Endothelial cell of umbilical vein (primary cell): ENCODE data around the gene H2BW2. TPM values are rescaled to one million over a fixed set of nuclear protein-coding genes. Genes with fewer than 3 reads are reported as not detected.

ENCODE experiments used
- BruUV-seq: library from RNA; stranded (reverse); fragments of 400-500 nt; replicated peaks from 2 replicates; lab custom pipeline; 2021; lab: Mats Ljungman, UMichigan
- CTCF ChIA-PET: fragments of 300-600, 350-600 bp; sonication (Branson Sonifier 250); formaldehyde crosslinking; loops from one replicate; lab custom pipeline; 2021; ENCODE audit warnings: antibody characterized with exemption, inconsistent platforms; lab: Charles Lee
- POLR2A ChIA-PET: fragments of 300-600, 350-600 bp; sonication (Branson Sonifier 250); formaldehyde crosslinking; loops from one replicate; lab custom pipeline; 2021; ENCODE audit warnings: antibody characterized with exemption, inconsistent platforms; lab: Charles Lee
- DNase-seq: peaks from one replicate; pipeline ENCODE4 v3.0.0-alpha.2; 2011; ENCODE audit warnings: low read depth, low spot score
- FAIRE-seq: peaks from 2 replicates; lab custom pipeline; 2011; peaks lifted over from hg19 to GRCh38; lab: Jason Lieb, UNC
- H2AFZ ChIP-seq: 2 replicates; pipeline ENCODE4 v1.6.0; 2012; ENCODE audit warnings: low read depth, low read length, control low read depth, inconsistent platforms
- H3K27ac ChIP-seq: 2 replicates; pipeline ENCODE4 v1.5.1; 2011; ENCODE audit warnings: low read depth, mild to moderate bottlenecking, control low read depth, low read length, moderate library complexity; ENCODE audit not compliant: insufficient read depth
- H3K27me3 ChIP-seq, 2 experiments: 2 replicates each; pipeline versions ENCODE4 v1.6.0 to v1.6.1; 2011; ENCODE audit warnings: low read length in 2 of 2, mixed read lengths in 1 of 2; ENCODE audit not compliant: control insufficient read depth in 2 of 2, insufficient read depth in 2 of 2
- H3K36me3 ChIP-seq, 2 experiments: 2 replicates in 1 of 2; 3 replicates in 1 of 2; pipeline ENCODE4 v1.5.1; 2011; ENCODE audit warnings: low read length in 2 of 2, mild to moderate bottlenecking in 1 of 2, moderate library complexity in 1 of 2; ENCODE audit not compliant: control insufficient read depth in 2 of 2, insufficient read depth in 2 of 2; ENCODE audit errors: extremely low read depth in 1 of 2
- H3K4me1 ChIP-seq: 3 replicates; pipeline ENCODE4 v1.5.1; 2011; ENCODE audit warnings: mild to moderate bottlenecking, low read length; ENCODE audit not compliant: control insufficient read depth, insufficient read depth; ENCODE audit errors: extremely low read depth
- H3K4me2 ChIP-seq: 2 replicates; pipeline ENCODE4 v1.6.1; 2011; ENCODE audit warnings: low read length, control low read depth, mixed read lengths; ENCODE audit not compliant: insufficient read depth
- H3K4me3 ChIP-seq, 3 experiments: fragments of 200-600 bp in 1 of 3; sonication (generic), shearing (Covaris generic) in 1 of 3; replicated peaks in 1 of 3; 2 replicates each; pipeline ENCODE4 v1.5.1; 2011 to 2016; ENCODE audit warnings: control low read depth in 3 of 3, low read length in 3 of 3, mild to moderate bottlenecking in 2 of 3, inconsistent platforms in 1 of 3, low read depth in 1 of 3, moderate library complexity in 1 of 3; ENCODE audit not compliant: insufficient read depth in 1 of 3
- H3K79me2 ChIP-seq: 2 replicates; pipeline ENCODE4 v1.6.0; 2012; ENCODE audit warnings: low read length, inconsistent platforms; ENCODE audit not compliant: control insufficient read depth, insufficient read depth
- H3K9ac ChIP-seq: replicated peaks from 2 replicates; pipeline ENCODE3; 2011; ENCODE audit warnings: low read length, control low read depth; ENCODE audit not compliant: insufficient read depth; ENCODE audit errors: extremely low read depth
- H3K9me1 ChIP-seq: replicated peaks from 3 replicates; pipeline ENCODE4 v1.6.0; 2011; ENCODE audit warnings: mild to moderate bottlenecking, low read length; ENCODE audit not compliant: control insufficient read depth, insufficient read depth; ENCODE audit errors: extremely low read depth
- H3K9me3 ChIP-seq: replicated peaks from 2 replicates; pipeline ENCODE4 v1.5.1; 2012; ENCODE audit warnings: low read length, inconsistent platforms; ENCODE audit not compliant: control insufficient read depth, insufficient read depth
- H4K20me1 ChIP-seq: replicated peaks from 2 replicates; pipeline ENCODE3; 2011; ENCODE audit warnings: mild to moderate bottlenecking, low read length; ENCODE audit not compliant: control insufficient read depth, insufficient read depth; ENCODE audit errors: extremely low read depth
- EZH2 ChIP-seq: IDR thresholded peaks from 2 replicates; pipeline ENCODE4 v1.6.1; 2012; ENCODE audit warnings: borderline replicate concordance, low read depth, mild to moderate bottlenecking, moderate library complexity, low read length, inconsistent platforms; ENCODE audit not compliant: severe bottlenecking
- GATA2 ChIP-seq: IDR thresholded peaks from 2 replicates; pipeline ENCODE4 v1.7.0; 2011; ENCODE audit warnings: low read depth, mild to moderate bottlenecking, moderate library complexity, mixed read lengths, low read length; ENCODE audit not compliant: insufficient read length, insufficient read depth
- JUN ChIP-seq: IDR thresholded peaks from 2 replicates; pipeline ENCODE4 v1.6.1; 2011; ENCODE audit warnings: borderline replicate concordance, low read depth; ENCODE audit not compliant: insufficient read length, insufficient read depth
- MYC ChIP-seq: IDR thresholded peaks from one replicate; pipeline ENCODE4 v1.6.1; 2011; ENCODE audit warnings: mild to moderate bottlenecking, low read depth, low read length
- POLR2A ChIP-seq: IDR thresholded peaks from 2 replicates; pipeline ENCODE4 v1.6.1; 2012; ENCODE audit warnings: low read depth, mild to moderate bottlenecking, control low read depth, low read length
- POLR2AphosphoS5 ChIP-seq: IDR thresholded peaks from 2 replicates; pipeline ENCODE4 v1.6.1; 2012; ENCODE audit warnings: low read depth, mild to moderate bottlenecking, control low read depth, low read length, moderate library complexity; ENCODE audit not compliant: insufficient read depth
- dilution Hi-C: fragments of 300-500 bp; cut with MboI; formaldehyde crosslinking; loops from one replicate; pipeline ENCODE4 v1.15.0; 2019; ENCODE audit warnings: low sequenced_read_pairs; ENCODE audit not compliant: extremely low pct_ligation_motif_present
- intact Hi-C: fragments of 100-400 bp; cut with micrococcal nuclease; formaldehyde crosslinking; loops from one replicate; pipeline ENCODE4 v1.10.0; 2022
- polyA plus RNA-seq, 4 experiments: library from polyadenylated mRNA; depleted of rRNA in 3 of 4; stranded (reverse) in 3 of 4; unstranded in 1 of 4; fragments of >200 nt; gene quantifications; 2 replicates each; pipeline versions ENCODE4 v1.2.1 to v1.2.3, GENCODE V29; 2011 to 2012; ENCODE audit warnings: missing spikeins in 1 of 4
- total RNA-seq: library from RNA; stranded (reverse); gene quantifications from 2 replicates; pipeline ENCODE4 v1.2.3, GENCODE V29; 2021
- TF ChIP-seq, protein P1 (sequence below), 2 donors: IDR thresholded peaks; 1 replicate in 1 of 2; 2 replicates in 1 of 2; pipeline ENCODE4 v1.5.1; 2011; ENCODE audit warnings: low read length in 2 of 2, mild to moderate bottlenecking in 2 of 2, moderate library complexity in 2 of 2, control low read depth in 1 of 2, inconsistent platforms in 1 of 2, low read depth in 1 of 2; ENCODE audit not compliant: insufficient read depth in 1 of 2; ENCODE audit errors: extremely low read depth in 1 of 2

H2BW2 gene
- total and polyA plus RNA-seq, 2 donors (not counting 3 experiments of a cell fraction or from before 2014, with no cell fraction given) = not detected

DNA sequence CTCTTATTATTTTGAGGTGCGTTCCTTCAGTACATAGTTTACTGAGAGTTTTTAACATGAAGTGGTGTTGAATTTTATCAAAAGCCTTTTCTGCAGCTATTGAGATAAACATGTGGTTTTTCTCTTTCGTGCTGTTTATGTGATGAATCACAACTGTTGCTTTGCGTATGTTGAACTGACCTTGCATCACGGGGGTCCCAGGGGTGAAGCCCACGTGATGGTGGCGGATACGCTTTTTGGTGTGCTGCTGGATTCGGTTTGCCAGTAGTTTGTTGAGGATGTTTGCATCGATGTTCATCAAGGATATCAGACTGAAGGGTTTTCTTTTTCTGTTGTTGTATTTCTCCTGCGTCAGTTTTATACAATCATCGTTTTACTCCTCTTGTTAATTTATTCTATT, 21.6 kb upstream of the H2BW2 start:
- H3K27me3 ChIP-seq = no peaks in the 10 kb centered on the region
- no peaks in the 10 kb centered on the region for H3K9me3 ChIP-seq
- no peak for DNase-seq
- H3K4me2 ChIP-seq = no peak overlapping the region
- H3K79me2 ChIP-seq = no peaks in the 10 kb centered on the region
- no peak overlapping the region for H2AFZ ChIP-seq
- H3K9ac ChIP-seq = no peak overlapping the region
- dilution Hi-C loops (no loop called here), intact Hi-C loops (no loop called here)
- no peaks in the 10 kb centered on the region for H3K4me1 ChIP-seq
- H3K27ac ChIP-seq = no peak overlapping the region
- no peaks in the 10 kb centered on the region for H3K9me1 ChIP-seq
- CTCF ChIA-PET = no interaction called here
- no TSS peak for BruUV-seq
- no peak overlapping the region for H3K4me3 ChIP-seq
- H3K36me3 ChIP-seq = no peaks in the 10 kb centered on the region
- no peak for TF ChIP-seq GATA2
- TF ChIP-seq MYC = no peak
- no peak for TF ChIP-seq POLR2AphosphoS5
- no peak for FAIRE-seq
- POLR2A ChIA-PET = no interaction called here
- no peaks in the 10 kb centered on the region for H4K20me1 ChIP-seq

DNA sequence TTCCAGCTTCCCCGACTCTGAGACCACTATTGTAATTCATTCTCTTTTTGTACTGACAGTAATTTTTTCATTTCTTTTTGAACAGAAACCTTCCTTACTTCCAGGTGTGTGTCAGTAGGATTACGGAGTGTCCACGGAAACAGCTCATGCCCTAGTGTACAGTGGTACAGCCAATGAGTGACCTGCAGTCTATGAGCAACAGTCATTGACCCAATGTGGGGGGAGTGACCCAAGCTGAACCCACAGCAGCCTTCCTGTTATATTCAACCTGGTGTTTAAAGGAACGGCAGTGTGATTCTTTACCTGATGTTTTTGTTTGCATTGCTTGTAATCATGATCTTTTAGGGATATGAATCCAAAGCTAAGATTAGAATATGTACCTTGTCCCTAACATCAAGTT, 1.2 kb downstream of the H2BW2 start:
- no peaks in the 10 kb centered on the region for H3K9me1 ChIP-seq
- no peaks in the 10 kb centered on the region for H3K4me1 ChIP-seq
- no peak overlapping the region for H3K4me2 ChIP-seq
- BruUV-seq = no TSS peak
- H2AFZ ChIP-seq = no peak overlapping the region
- intact Hi-C loops = no loop called here
- no peak overlapping the region for H3K9ac ChIP-seq
- TF ChIP-seq EZH2 = no peak
- TF ChIP-seq GATA2 = no peak
- TF ChIP-seq POLR2A = no peak
- TF ChIP-seq, protein P1, sequence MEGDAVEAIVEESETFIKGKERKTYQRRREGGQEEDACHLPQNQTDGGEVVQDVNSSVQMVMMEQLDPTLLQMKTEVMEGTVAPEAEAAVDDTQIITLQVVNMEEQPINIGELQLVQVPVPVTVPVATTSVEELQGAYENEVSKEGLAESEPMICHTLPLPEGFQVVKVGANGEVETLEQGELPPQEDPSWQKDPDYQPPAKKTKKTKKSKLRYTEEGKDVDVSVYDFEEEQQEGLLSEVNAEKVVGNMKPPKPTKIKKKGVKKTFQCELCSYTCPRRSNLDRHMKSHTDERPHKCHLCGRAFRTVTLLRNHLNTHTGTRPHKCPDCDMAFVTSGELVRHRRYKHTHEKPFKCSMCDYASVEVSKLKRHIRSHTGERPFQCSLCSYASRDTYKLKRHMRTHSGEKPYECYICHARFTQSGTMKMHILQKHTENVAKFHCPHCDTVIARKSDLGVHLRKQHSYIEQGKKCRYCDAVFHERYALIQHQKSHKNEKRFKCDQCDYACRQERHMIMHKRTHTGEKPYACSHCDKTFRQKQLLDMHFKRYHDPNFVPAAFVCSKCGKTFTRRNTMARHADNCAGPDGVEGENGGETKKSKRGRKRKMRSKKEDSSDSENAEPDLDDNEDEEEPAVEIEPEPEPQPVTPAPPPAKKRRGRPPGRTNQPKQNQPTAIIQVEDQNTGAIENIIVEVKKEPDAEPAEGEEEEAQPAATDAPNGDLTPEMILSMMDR (IDR thresholded peaks at IDR 0.05; ENCODE audit: extremely low read depth in 1 of 2, insufficient read depth in 1 of 2, low read depth in 1 of 2, low read length in 2 of 2) = no peak
- TF ChIP-seq JUN = no peak
- FAIRE-seq (no peak), DNase-seq (no peak)
- no peak overlapping the region for H3K27ac ChIP-seq
- ChIA-PET CTCF (no interaction called here), POLR2A (no interaction called here)
- H3K27me3 ChIP-seq = no peaks in the 10 kb centered on the region
- H3K36me3 ChIP-seq = no peaks in the 10 kb centered on the region
- no peak overlapping the region for H3K4me3 ChIP-seq
- H3K9me3 ChIP-seq = no peaks in the 10 kb centered on the region
- H4K20me1 ChIP-seq = no peaks in the 10 kb centered on the region
- dilution Hi-C loops = no loop called here
- no peaks in the 10 kb centered on the region for H3K79me2 ChIP-seq
